ENCODE results near the gene CFC1B.
"Not testable (repeated sequence)": the region's sequence is repeated elsewhere in the genome, so short reads cannot be mapped to it uniquely, and the experiment has no call there.

GRCh38 chr2:130510807-130511746 is 9.9 kb upstream of the CFC1B start:
- not testable (repeated sequence) for TF ChIP-seq EZH2 (IDR thresholded peaks at IDR 0.05; ENCODE audit: borderline replicate concordance, low read length); CTCF (IDR thresholded peaks at IDR 0.05; ENCODE audit: low read length)

Measured in OCI-LY1 (cell line).